Stimulated activated CD8-positive, alpha-beta memory T cell treated with anti-CD3 and anti-CD28 coated beads, Interleukin-7, amount 100 ng/mL, for 24 hours (primary cell): ENCODE measurements around the gene SPINK8.
"Not testable (repeated sequence)": the region's sequence is repeated elsewhere in the genome, so short reads cannot be mapped to it uniquely, and the experiment has no call there.

Experiments used
- DNase-seq: peaks from one replicate; pipeline ENCODE4 v3.0.0-alpha.2; 2020; ENCODE audit warnings: low read depth

Gene SPINK8

GRCh38 chr3:48331706-48332435 lies 1.6 kb downstream of the SPINK8 start:
- not testable (repeated sequence) for DNase-seq

DNA sequence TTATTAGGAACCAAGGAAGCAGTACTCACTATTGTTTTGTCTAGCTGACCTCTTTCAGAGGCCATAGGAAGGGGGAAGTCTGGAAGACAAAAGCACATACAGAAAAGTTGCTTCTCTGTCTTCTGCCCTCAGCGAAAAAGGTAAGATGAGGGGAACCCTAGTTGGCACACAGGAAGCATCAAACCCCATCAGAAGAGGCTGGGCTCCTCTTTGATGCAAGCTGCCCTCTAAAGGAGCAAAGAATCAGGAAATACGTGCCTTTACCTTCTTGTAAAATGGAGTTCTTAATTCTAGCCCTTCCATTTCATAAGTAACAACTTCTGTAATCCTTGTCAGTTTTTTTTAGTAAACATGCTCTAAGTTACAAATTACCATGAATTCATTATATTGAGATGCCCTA lies 12.5 kb downstream of the SPINK8 start:
- DNase-seq, result no peak

DNA sequence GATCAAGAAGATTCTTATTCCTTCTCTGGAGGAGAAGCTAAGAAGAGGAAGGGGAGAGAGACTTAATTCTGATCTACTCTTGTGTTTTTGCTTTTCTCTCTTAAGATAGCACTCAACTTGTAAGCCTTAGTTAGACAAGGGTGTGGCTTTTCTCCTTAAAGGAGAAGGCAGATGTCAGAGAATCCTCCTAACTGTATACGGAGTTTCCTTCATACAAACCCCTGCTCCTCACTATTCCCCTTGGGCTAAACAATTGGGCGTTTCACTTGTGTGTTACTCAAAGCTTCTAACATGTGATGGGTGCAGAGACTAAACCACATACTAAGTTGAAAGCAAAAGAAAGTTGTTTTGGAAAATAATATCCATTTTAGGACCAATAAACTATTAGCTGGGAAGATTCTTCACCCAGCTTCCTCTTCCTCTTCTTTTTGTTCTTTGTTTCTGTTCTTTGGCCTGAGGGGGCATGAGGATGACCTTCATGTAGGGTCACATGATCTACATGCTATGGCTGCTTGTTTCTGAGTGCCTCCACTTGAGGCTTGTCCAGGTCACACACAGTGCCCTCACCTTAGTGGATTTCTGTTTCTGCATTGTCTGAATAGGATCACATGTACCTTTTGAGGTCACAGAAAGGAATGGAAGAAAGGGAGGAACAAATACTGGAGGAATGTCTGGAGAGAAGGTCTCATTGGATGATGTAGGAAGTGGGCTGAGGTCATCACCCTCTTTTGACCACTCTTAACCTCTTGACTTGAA lies 14.6 kb downstream of the SPINK8 start:
- no peak for DNase-seq

- DNase-seq, result no peak
These were observed 18.9 kb downstream of the SPINK8 start for GRCh38 chr3:48314542-48314941.

- no peak for DNase-seq
These were observed 26.5 kb downstream of the SPINK8 start for GRCh38 chr3:48306860-48307530.

DNA sequence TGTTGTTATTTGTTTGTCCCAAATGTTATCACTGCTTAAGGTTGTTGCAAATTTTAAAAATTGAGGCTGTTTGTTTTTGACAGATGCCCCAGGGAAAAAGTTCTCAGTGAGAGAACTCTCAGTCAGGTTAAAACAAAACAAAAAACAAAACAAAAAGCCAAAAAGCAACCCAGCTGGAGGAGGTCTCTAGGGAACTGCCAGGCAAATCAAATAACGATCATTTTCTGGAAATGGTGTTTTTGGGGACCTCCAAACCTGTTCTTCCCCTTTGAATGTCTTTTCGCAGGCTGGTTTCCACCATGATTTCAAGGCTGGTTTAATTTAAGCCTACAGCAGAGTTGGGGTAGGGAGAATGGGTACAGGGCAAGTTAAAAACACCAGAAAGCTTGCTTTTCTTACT lies 27.2 kb downstream of the SPINK8 start:
- DNase-seq, result no peak

DNA sequence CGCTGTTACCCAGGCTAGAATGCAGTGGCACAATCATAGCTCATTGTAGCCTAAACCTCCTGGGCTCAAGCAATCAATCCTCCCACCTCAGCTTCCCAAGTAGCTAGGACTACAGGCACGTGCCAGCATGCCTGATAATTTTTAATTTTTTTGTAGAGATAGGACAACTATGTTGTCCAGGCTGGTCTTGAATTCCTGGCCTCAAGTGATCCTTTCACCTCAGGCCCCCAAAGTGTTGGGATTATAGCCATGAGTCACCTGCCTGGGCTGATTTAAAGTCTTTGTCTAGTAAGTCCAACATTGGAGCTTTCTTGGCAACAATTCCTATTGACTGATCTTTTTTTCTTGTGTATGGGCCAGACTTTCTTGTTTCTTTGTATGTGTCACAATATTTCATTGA lies 28.1 kb downstream of the SPINK8 start:
- DNase-seq, result no peak

DNA sequence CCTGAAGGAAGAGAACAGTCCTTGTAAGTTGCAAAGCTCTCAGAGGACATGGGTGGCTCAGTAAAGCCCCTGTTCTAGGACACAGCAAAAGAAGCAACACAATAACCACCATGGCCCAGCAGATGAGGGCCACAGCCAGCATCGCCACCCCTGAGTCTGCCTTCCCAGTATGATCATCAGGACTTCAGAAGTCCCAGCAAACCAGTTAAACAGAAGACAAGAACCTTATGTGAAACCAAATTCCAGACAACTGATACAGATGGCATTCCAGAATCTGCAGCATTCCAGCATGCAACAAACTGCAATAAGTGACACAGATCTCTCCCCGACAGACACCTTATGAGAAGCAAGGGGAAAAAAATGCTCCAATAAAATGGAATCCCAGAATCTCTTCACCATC lies 30.4 kb downstream of the SPINK8 start:
- no peak for DNase-seq

DNA sequence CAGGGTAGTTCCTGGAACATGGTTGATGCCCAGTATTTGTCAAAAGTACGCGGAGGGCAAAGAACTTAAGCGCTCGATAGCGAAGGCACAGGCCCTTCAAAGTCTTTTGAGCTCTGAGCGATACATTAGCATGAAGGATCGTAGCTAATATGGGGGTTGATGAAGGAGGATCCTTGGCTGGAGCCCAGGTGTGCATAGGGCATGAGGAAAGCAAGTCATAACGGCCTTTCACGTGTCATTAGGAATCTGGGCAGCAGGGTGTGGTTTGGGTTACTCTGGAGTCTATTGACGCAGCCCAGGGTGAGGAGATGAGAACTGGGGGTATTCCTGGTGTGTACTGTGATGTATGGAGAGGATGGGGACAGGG lies 31.7 kb downstream of the SPINK8 start:
- no peak for DNase-seq

- peak; percentile 86 for DNase-seq
These were observed 32.3 kb downstream of the SPINK8 start, which contains the start of gene NME6 for GRCh38 chr3:48301020-48301799. Gene NME6, minus strand, starts transcription at chr3:48301367.

DNA sequence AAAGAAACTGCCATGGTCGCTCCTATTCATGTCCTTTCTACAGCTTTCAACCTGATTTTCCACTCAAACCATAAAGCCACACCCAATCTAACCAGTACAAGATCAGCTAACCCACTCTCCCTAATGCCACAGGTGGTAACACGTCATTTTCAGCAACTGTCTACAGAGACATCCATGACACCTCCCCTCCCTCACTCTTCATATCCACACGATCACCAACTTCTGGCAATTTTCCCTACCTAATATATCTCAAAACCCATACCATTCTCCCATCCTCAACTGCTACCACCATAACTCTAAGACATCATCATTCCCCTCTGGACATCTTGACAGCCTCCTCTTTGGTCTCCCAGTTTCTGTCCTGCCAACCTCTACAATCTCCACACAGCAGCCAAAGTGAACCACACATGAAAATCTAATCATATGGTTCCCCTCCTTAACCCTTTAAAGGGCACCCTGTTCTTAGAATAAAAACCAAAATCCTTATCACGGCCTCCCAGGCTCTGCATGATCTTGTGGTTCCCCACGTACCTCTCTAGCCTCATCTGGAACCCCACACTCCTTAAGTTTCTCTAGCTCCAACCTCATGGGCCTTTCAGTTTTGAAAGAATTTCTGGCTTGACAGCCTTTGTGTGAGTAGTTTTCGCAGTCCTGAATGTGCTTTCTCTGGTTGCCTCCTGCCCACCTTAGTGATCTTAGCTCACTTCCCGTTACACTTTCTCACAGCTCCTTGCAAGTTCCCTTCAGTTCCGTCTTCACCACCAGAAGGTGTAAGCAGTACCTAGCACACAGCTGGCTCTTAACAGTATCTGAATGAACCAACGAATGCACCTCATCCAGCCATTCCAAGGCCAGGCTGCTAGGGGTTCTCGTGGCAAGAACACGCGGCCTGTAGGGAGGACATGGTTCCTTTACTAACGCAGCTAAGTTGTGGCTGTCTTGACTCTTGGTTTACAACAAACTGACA lies 33.4 kb downstream of the SPINK8 start:
- no peak for DNase-seq

DNA sequence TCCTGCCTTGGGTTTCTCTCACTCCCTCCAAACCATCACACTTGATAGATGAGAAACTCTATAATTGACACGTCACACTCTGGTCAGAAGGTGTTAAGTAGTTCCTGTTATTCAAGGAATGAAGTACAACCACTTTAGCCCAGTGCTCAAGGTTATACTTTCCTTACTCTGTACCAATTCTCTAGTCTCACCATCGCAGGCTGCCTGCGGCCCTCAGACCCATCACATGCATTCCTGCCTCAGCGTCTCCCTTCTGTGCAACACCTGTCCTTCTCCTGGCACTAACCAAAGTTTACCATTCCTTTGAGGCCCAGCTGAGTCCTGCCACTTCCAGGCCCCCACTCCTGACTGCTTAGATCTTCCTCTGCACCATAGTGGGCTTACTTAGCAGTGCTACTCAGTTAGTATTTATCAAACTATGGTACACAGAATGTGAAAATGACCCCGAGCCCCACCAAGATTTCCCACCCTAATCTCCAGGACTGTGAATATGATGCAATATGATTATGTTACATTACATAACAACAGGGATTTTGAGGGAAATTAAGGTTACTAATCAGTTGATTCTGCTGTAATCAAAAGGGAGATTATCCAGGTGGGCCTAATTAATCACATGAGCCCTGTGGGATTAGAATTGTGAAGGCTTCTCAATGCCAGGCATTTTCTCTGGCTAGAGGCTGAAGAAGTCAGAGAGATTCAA lies 36.2 kb downstream of the SPINK8 start:
- no peak for DNase-seq

GRCh38 chr3:48296699-48297098 lies 36.8 kb downstream of the SPINK8 start:
- DNase-seq, result no peak

GRCh38 chr3:48294611-48295263 lies 38.7 kb downstream of the SPINK8 start:
- DNase-seq, result no peak

DNA sequence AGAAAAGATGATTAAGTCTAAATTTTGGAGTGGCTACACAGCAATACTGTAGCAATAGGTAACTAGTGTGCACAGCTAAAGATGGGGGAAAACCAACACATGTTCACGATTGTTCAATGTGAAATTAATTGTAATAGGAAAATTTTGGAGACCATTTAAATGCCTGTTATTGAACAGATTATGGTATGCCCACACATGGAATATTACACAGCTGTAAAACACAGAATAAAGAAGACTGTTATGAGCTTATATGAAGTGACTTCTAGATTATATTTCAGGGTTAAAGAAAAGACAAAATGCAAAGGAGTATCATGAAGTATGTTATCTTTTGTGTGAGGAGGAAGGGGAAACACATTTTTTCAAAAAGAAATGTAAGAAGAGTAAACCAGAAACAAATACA lies 43.8 kb downstream of the SPINK8 start:
- no peak for DNase-seq

DNA sequence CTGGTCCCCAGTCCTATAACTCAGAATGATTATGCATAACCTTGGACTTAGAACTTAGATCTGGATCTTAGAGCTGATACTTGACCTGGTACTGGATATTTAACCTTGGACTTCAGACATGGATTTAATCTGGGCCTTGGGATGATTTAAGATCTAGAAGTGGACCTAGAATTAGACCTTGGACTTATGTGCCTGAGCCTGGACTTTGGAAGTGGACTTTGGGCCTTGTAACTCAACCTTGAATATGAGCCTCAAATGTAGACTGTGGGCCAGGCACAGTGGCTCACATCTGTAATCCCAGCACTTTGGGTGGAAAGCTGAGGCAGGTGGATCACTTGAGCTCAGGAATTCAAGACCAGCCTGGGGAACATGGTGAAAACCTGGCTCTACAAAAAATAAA lies 46.4 kb downstream of the SPINK8 start:
- DNase-seq, result no peak

- no peak for DNase-seq
These were observed 47.2 kb downstream of the SPINK8 start for GRCh38 chr3:48286308-48286707.

GRCh38 chr3:48285675-48286074 lies 47.8 kb downstream of the SPINK8 start:
- no peak for DNase-seq

GRCh38 chr3:48285132-48285531 lies 48.3 kb downstream of the SPINK8 start:
- no peak for DNase-seq

- no peak for DNase-seq
These were observed 52.6 kb downstream of the SPINK8 start for GRCh38 chr3:48280881-48281280.
